C4-2B (cell line): ENCODE measurements around the gene IL1R2.

Experiments
- ZFX ChIP-seq: fragments of 450-650 bp; IDR thresholded peaks from 2 replicates; pipeline ENCODE4 v1.6.1; 2017
- TF ChIP-seq, protein P1 (sequence below): fragments of 450-650 bp; conservative IDR thresholded peaks from 2 replicates; pipeline ENCODE4 v1.5.1; 2017; ENCODE audit warnings: mild to moderate bottlenecking

DNA sequence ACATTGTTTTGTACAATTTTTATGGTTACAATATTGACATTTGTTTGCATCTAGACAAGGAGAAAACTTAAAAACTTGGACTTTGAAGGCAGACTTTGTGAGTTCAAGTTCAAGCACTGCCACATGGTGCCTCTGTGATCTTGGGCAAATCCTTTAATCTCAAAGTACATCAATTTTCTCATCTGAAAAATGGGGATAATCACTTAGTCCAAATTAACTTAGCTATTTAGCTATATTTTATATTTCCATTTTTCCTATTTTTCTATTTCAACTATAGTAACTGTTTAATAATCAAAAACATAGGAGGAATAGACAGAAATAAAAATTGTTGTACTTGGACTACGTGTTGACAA, 38.7 kb downstream of the IL1R2 start:
- TF ChIP-seq, protein P1, sequence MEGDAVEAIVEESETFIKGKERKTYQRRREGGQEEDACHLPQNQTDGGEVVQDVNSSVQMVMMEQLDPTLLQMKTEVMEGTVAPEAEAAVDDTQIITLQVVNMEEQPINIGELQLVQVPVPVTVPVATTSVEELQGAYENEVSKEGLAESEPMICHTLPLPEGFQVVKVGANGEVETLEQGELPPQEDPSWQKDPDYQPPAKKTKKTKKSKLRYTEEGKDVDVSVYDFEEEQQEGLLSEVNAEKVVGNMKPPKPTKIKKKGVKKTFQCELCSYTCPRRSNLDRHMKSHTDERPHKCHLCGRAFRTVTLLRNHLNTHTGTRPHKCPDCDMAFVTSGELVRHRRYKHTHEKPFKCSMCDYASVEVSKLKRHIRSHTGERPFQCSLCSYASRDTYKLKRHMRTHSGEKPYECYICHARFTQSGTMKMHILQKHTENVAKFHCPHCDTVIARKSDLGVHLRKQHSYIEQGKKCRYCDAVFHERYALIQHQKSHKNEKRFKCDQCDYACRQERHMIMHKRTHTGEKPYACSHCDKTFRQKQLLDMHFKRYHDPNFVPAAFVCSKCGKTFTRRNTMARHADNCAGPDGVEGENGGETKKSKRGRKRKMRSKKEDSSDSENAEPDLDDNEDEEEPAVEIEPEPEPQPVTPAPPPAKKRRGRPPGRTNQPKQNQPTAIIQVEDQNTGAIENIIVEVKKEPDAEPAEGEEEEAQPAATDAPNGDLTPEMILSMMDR, result no peak
- TF ChIP-seq ZFX, result no peak
